WTC11 (cell line): Measurements from ENCODE around the gene SYNDIG1.

Experiments
- CREM ChIP-seq: sonication (generic); formaldehyde crosslinking; IDR thresholded peaks from 2 replicates; pipeline ENCODE4 v1.8.1; 2022; ENCODE audit warnings: mild to moderate bottlenecking, missing genetic modification reagents, moderate library complexity
- CTCF ChIP-seq: fragments of 200-600 bp; IDR thresholded peaks from 2 replicates; pipeline ENCODE4 v1.8.0; 2022; ENCODE audit warnings: antibody characterized with exemption
- IRF1 ChIP-seq: sonication (generic); formaldehyde crosslinking; IDR thresholded peaks from 2 replicates; pipeline ENCODE4 v1.8.0; 2023; ENCODE audit warnings: missing genetic modification reagents
- USF1 ChIP-seq: sonication (generic); formaldehyde crosslinking; IDR thresholded peaks from 2 replicates; pipeline ENCODE4 v1.8.0; 2022; ENCODE audit warnings: mild to moderate bottlenecking, missing genetic modification reagents

- TF ChIP-seq USF1 (CRISPR knock-in tag) (no peak), CREM (CRISPR knock-in tag) (no peak), CTCF (no peak), IRF1 (no peak)
Measured at GRCh38 chr20:24450624-24451376, 18.6 kb upstream of the SYNDIG1 start.
